Fibroblast of mammary gland (primary cell): Measurements from ENCODE around the gene ATP5MC3.

Experiments used
- DNase-seq: peaks from one replicate; pipeline ENCODE4 v3.0.0-alpha.2; 2010; ENCODE audit warnings: low read depth
- H3K4me3 ChIP-seq: 2 replicates; pipeline ENCODE4 v1.5.1; 2011; ENCODE audit warnings: low read depth, mild to moderate bottlenecking, low read length, moderate library complexity; ENCODE audit not compliant: control insufficient read depth
- CTCF ChIP-seq: conservative IDR thresholded peaks from 2 replicates; pipeline ENCODE4 v1.5.1; 2011; ENCODE audit warnings: low read depth, low read length, inconsistent platforms; ENCODE audit not compliant: control insufficient read depth, insufficient read depth

ATP5MC3 gene

DNA sequence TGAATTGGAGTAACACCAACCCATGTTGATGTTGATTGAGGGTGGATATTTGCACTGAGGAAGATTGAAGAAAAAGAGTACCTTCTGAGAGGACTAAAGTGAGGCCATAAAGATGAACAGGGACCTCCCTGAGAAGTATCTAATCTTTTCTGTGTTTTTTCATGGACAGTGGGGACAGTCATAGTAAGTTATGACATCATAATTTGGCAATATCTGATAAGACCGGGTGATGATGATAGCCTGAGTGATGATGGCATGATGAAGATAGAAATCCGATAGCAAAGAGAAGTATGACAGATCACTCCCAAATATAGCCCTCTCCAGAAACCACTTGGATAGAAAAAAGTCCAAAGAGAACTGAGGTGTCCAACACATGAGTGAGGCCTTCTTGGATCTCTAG lies 2.2 kb upstream of the ATP5MC3 start:
- no peak for TF ChIP-seq CTCF

DNA sequence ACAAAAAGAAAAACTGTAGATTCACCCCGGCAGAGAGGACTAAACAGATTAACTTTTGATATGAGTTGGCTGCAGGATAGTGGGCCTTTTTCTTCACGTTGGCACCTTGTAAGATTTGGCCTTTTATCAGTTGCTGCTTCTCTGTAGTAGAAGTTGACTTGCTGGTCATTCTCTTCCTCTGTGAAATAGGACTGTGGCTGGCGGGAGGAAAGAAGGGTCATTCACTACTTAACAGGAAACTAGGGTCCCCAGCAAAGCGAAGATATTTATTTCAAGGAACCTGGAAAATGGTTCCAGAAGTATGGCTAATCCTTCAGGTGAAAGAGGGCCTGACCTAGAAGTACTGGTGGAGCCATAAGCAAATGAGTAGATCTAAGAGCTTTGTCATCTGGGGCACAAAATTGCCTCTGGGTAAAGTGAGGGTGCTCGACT lies 383 bp upstream of the ATP5MC3 start:
- no peak for TF ChIP-seq CTCF
- no peak for DNase-seq
- peak overlapping the region; percentile 78 for H3K4me3 ChIP-seq

More for the DNA sequence above, 2.2 kb upstream of the ATP5MC3 start:
- no peak for DNase-seq
- no peak overlapping the region for H3K4me3 ChIP-seq

DNA sequence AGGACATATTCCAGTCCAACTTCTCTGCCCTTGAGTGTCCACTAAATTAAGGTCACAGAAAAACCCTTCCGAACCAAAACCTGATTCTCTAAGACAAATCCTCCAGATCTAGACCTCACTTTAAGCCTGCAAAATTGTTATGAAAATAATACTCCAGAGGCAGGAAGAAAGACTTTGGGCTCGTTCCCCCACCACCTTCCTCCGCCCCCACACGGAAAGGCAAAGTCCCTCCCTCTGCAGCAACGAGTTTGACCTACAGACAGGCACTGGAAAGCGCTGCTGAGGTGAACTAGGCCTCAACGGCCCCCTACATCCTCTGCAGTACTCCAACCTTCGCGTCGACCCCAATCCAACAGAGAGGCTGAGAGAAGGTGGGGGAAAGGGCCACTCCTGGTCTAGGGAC lies 808 bp downstream of the ATP5MC3 start:
- peak overlapping the region; percentile 78 for H3K4me3 ChIP-seq
- DNase-seq = peak; percentile 56
- TF ChIP-seq CTCF = no peak

- H3K4me3 ChIP-seq = no peak overlapping the region
- TF ChIP-seq CTCF = no peak
- no peak for DNase-seq
These were observed 4.9 kb downstream of the ATP5MC3 start for GRCh38 chr2:175176624-175177023.

DNA sequence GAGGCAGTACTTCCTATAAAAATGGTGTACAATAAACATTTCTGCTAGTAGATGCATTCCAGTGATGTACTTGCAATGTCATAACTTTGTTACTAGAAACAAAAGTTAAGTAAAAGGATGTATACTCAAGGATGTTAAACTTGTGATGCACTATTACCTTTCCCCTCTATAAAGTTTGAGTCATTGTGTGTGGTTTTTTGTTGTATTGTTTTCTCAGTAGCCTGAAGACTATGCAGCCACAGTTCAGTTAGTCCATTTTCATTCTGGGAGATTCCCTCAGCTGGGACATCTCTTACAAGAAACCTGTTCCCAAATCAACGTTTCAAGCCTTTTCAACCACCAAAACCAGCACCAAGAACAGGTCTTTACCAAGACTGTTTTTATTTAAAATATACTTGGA lies 5.6 kb downstream of the ATP5MC3 start:
- no peak overlapping the region for H3K4me3 ChIP-seq
- TF ChIP-seq CTCF = no peak
- DNase-seq = peak; percentile 51

GRCh38 chr2:175175320-175175719 lies 6.2 kb downstream of the ATP5MC3 start:
- no peak for DNase-seq
- no peak for TF ChIP-seq CTCF

GRCh38 chr2:175170659-175171304 lies 10.7 kb downstream of the ATP5MC3 start:
- TF ChIP-seq CTCF = no peak
- no peak overlapping the region for H3K4me3 ChIP-seq
- no peak for DNase-seq

More at GRCh38 chr2:175175320-175175719, 6.2 kb downstream of the ATP5MC3 start:
- no peak overlapping the region for H3K4me3 ChIP-seq
